Measurements from ENCODE around the gene GC.

GRCh38 chr4:71765350-71765749 lies 18.5 kb downstream of the GC start:
- TF ChIP-seq CTCF (IDR thresholded peaks at IDR 0.05) (no peak), POLR2A (IDR thresholded peaks at IDR 0.05) (no peak), POLR2AphosphoS5 (IDR thresholded peaks at IDR 0.05) (no peak), EP300 (IDR thresholded peaks at IDR 0.05) (no peak)

All from sigmoid colon (tissue), 4 donors.